ENCODE measurements around the gene CDH4. TPM values are rescaled to one million over a fixed set of nuclear protein-coding genes. Genes with fewer than 3 reads are reported as not detected.

CDH4 gene
- total RNA-seq, 1 experiment from 2014 or later = 5.3 TPM

GRCh38 chr20:61539706-61540360 lies 287.8 kb downstream of the CDH4 start:
- DNase-seq (ENCODE audit: low spot score) = no peak
- Mint-ChIP-seq H3K27me3 (ENCODE audit: low read depth) (peaks cover 21% of the 10 kb centered on the region), H3K36me3 (no peaks in the 10 kb centered on the region; the same call in 1 of the 2 replicates), H3K27ac (no peak overlapping the region), H3K4me3 (no peak overlapping the region), H3K9me3 (peaks cover 4% of the 10 kb centered on the region), H3K4me1 (peaks cover 8% of the 10 kb centered on the region)
- ChIA-PET CTCF (no interaction called here), POLR2A (no interaction called here)
- no peak for ATAC-seq
- TF ChIP-seq ZNF281 (CRISPR knock-in tag; IDR thresholded peaks at IDR 0.05) (no peak), TEAD1 (CRISPR knock-in tag; IDR thresholded peaks at IDR 0.05) (no peak), SP1 (CRISPR knock-in tag; conservative IDR thresholded peaks at IDR 0.05) (no peak), HMGXB4 (CRISPR knock-in tag; IDR thresholded peaks at IDR 0.05) (no peak), TP53 (CRISPR knock-in tag; IDR thresholded peaks at IDR 0.05) (no peak), FOXK1 (CRISPR knock-in tag; IDR thresholded peaks at IDR 0.05) (no peak), ZBTB43 (CRISPR knock-in tag; IDR thresholded peaks at IDR 0.05) (no peak), SOX15 (CRISPR knock-in tag; IDR thresholded peaks at IDR 0.05) (no peak), ZNF263 (CRISPR knock-in tag; IDR thresholded peaks at IDR 0.05; ENCODE audit: low read depth) (no peak), GRHL2 (CRISPR knock-in tag; IDR thresholded peaks at IDR 0.05; ENCODE audit: insufficient replicate concordance, severe bottlenecking) (no peak), PREB (CRISPR knock-in tag; IDR thresholded peaks at IDR 0.05; ENCODE audit: borderline replicate concordance) (no peak), ZNF425 (CRISPR knock-in tag; conservative IDR thresholded peaks at IDR 0.05) (no peak), ATF1 (CRISPR knock-in tag; IDR thresholded peaks at IDR 0.05) (no peak), ZNF671 (CRISPR knock-in tag; IDR thresholded peaks at IDR 0.05) (no peak), ELF4 (CRISPR knock-in tag; IDR thresholded peaks at IDR 0.05; ENCODE audit: low read depth) (no peak), E2F1 (CRISPR knock-in tag; IDR thresholded peaks at IDR 0.05) (no peak), ZMAT4 (CRISPR knock-in tag; IDR thresholded peaks at IDR 0.05) (no peak)
